HCT116 (cell line): Measurements from ENCODE around the gene ONECUT3. TPM values are rescaled to one million over a fixed set of nuclear protein-coding genes. Genes with fewer than 3 reads are reported as not detected.
A peak's percentile ranks its signal among the peaks of the same experiment; 100 is the strongest.

Experiments used
- ATAC-seq: fragments of 200-7000 bp; cut with Tn5 transposase; 2 replicates; pipeline ENCODE4 v1.9.1; 2020; ENCODE audit warnings: mild to moderate bottlenecking, moderate library complexity
- BruUV-seq: library from RNA; stranded (reverse); fragments of 400-500 nt; replicated peaks from 2 replicates; lab custom pipeline; 2021; lab: Mats Ljungman, UMichigan
- CTCF ChIA-PET: fragments of 300-600 bp; sonication (Branson Sonifier 250); formaldehyde crosslinking; loops from one replicate; lab custom pipeline; 2021; ENCODE audit warnings: antibody characterized with exemption; lab: Charles Lee
- POLR2A ChIA-PET: fragments of 300-600, 350-600 bp; sonication (Branson Sonifier 250); formaldehyde crosslinking; loops from one replicate; lab custom pipeline; 2021; ENCODE audit warnings: antibody characterized with exemption; lab: Charles Lee
- RAD21 ChIA-PET, 2 experiments: fragments of 300-600 bp; sonication (Branson Sonifier 250); formaldehyde crosslinking; loops; one replicate each; lab custom pipeline; 2023; ENCODE audit warnings: low total read pairs in 2 of 2; ENCODE audit not compliant: uncharacterized antibody in 2 of 2, unreplicated experiment in 2 of 2, low non-redundant PET in 1 of 2; lab: Charles Lee
- DNase-seq: peaks from one replicate; pipeline ENCODE4 v3.0.0-alpha.2; 2010; ENCODE audit warnings: low read depth, low spot score
- H2AFZ ChIP-seq: fragments of 200-600 bp; shearing (Covaris generic), sonication (generic); 2 replicates; pipeline ENCODE4 v1.6.1; 2017; ENCODE audit warnings: low read depth, mixed run types, mixed read lengths, antibody characterized with exemption, low read length; ENCODE audit not compliant: poor library complexity, severe bottlenecking
- H3K27ac ChIP-seq: 2 replicates; pipeline ENCODE4 v1.5.1; 2012; ENCODE audit warnings: low read depth, low read length
- H3K27me3 ChIP-seq: fragments of 200-600 bp; sonication (generic); 2 replicates; pipeline ENCODE4 v1.6.1; 2016; ENCODE audit warnings: mixed run types, low read length, mixed read lengths; ENCODE audit not compliant: insufficient read depth
- H3K36me3 ChIP-seq, 2 experiments: fragments of 200-500 bp in 1 of 2; fragments of 200-600 bp in 1 of 2; sonication (Bioruptor generic) in 1 of 2; sonication (generic) in 1 of 2; 2 replicates each; pipeline versions ENCODE4 v1.5.1 to v1.6.1; 2014 to 2016; ENCODE audit warnings: low read length in 2 of 2, inconsistent platforms in 1 of 2, mixed read lengths in 1 of 2, mixed run types in 1 of 2; ENCODE audit not compliant: insufficient read depth in 2 of 2, control insufficient read depth in 1 of 2
- H3K4me1 ChIP-seq, 2 experiments: fragments of 200-600 bp in 1 of 2; sonication (generic) in 1 of 2; 2 replicates each; pipeline versions ENCODE4 v1.5.1 to v1.6.1; 2012 to 2017; ENCODE audit warnings: low read length in 2 of 2, inconsistent platforms in 1 of 2, mild to moderate bottlenecking in 1 of 2, mixed read lengths in 1 of 2, mixed run types in 1 of 2, moderate library complexity in 1 of 2; ENCODE audit not compliant: insufficient read depth in 2 of 2, control insufficient read depth in 1 of 2
- H3K4me2 ChIP-seq: fragments of 200-600 bp; sonication (generic); 2 replicates; pipeline ENCODE4 v1.6.1; 2017; ENCODE audit warnings: mixed run types, low read length, mixed read lengths
- H3K4me3 ChIP-seq, 2 experiments: fragments of 200-600 bp in 1 of 2; sonication (generic) in 1 of 2; replicated peaks in 1 of 2; 2 replicates each; pipeline ENCODE4 v1.5.1; 2011 to 2016; ENCODE audit warnings: low read length in 2 of 2, control low read depth in 1 of 2, low read depth in 1 of 2, mild to moderate bottlenecking in 1 of 2, mixed read lengths in 1 of 2, mixed run types in 1 of 2
- H3K79me2 ChIP-seq: fragments of 200-600 bp; sonication (generic); 2 replicates; pipeline ENCODE4 v1.6.1; 2017; ENCODE audit warnings: mild to moderate bottlenecking, mixed run types, low read length, moderate library complexity, mixed read lengths; ENCODE audit not compliant: insufficient read depth
- H3K9ac ChIP-seq: fragments of 200-600 bp; sonication (generic); 2 replicates; pipeline ENCODE4 v1.6.1; 2016; ENCODE audit warnings: low read length, mixed read lengths
- H3K9me2 ChIP-seq: fragments of 200-600 bp; sonication (generic), shearing (Covaris generic); 2 replicates; pipeline ENCODE4 v1.6.1; 2017; ENCODE audit warnings: mixed run types, mild to moderate bottlenecking, moderate library complexity; ENCODE audit not compliant: insufficient read depth
- H3K9me3 ChIP-seq, 2 experiments: fragments of 200-500 bp in 1 of 2; fragments of 200-600 bp in 1 of 2; sonication (Bioruptor generic) in 1 of 2; sonication (generic) in 1 of 2; 2 replicates each; pipeline ENCODE4 v1.6.1; 2014 to 2017; ENCODE audit warnings: low read length in 2 of 2, mixed read lengths in 2 of 2, inconsistent platforms in 1 of 2, low read depth in 1 of 2, mild to moderate bottlenecking in 1 of 2, mixed run types in 1 of 2, moderate library complexity in 1 of 2; ENCODE audit not compliant: control insufficient read depth in 1 of 2, insufficient read depth in 1 of 2
- H4K20me1 ChIP-seq: fragments of 200-600 bp; sonication (generic), shearing (Covaris generic); 2 replicates; pipeline ENCODE4 v1.6.1; 2017; ENCODE audit warnings: mixed run types, mild to moderate bottlenecking, moderate library complexity; ENCODE audit not compliant: insufficient read depth
- EZH2 ChIP-seq: fragments of 200-600 bp; sonication (generic); IDR thresholded peaks from 2 replicates; pipeline ENCODE4 v1.6.1; 2017; ENCODE audit warnings: antibody characterized with exemption, mixed run types
- EZH2phosphoT487 ChIP-seq: fragments of 200-600 bp; IDR thresholded peaks from 2 replicates; pipeline ENCODE4 v1.6.1; 2018; ENCODE audit warnings: antibody characterized with exemption, borderline replicate concordance
- JUND ChIP-seq: IDR thresholded peaks from 2 replicates; pipeline ENCODE4 v1.6.1; 2012
- POLR2A ChIP-seq: IDR thresholded peaks from 2 replicates; pipeline ENCODE4 v1.7.0; 2011; ENCODE audit warnings: borderline replicate concordance; ENCODE audit not compliant: insufficient read depth, insufficient read length; ENCODE audit errors: extremely low read depth
- YY1 ChIP-seq: IDR thresholded peaks from 2 replicates; pipeline ENCODE4 v1.6.1; 2011; ENCODE audit warnings: low read length, low read depth, moderate library complexity, mild to moderate bottlenecking; ENCODE audit not compliant: insufficient replicate concordance; ENCODE audit errors: extremely low read depth
- ZFX ChIP-seq: fragments of 450-650 bp; IDR thresholded peaks from 2 replicates; pipeline ENCODE4 v1.6.1; 2017
- intact Hi-C: fragments of 100-400 bp; cut with micrococcal nuclease; formaldehyde crosslinking; loops from 2 replicates; pipeline ENCODE4 v1.10.0; 2022
- total RNA-seq: library from RNA; stranded (reverse); gene quantifications from one replicate; pipeline ENCODE4 v1.2.1, GENCODE V29; 2021; ENCODE audit not compliant: unreplicated experiment
- TF ChIP-seq, protein P1 (sequence below), 3 experiments: fragments of 200-600 bp in 1 of 3; sonication (generic) in 1 of 3; IDR thresholded peaks in 2 of 3; conservative IDR thresholded peaks in 1 of 3; 2 replicates each; pipeline ENCODE4 v1.5.1; 2012 to 2017; ENCODE audit warnings: low read depth in 2 of 3, low read length in 2 of 3, antibody characterized with exemption in 1 of 3, borderline replicate concordance in 1 of 3, control low read depth in 1 of 3, mild to moderate bottlenecking in 1 of 3, mixed read lengths in 1 of 3, mixed run types in 1 of 3, moderate library complexity in 1 of 3; ENCODE audit not compliant: insufficient read depth in 1 of 3

Gene ONECUT3
- total RNA-seq, 1 experiment from 2014 or later = 22.1 TPM

DNA sequence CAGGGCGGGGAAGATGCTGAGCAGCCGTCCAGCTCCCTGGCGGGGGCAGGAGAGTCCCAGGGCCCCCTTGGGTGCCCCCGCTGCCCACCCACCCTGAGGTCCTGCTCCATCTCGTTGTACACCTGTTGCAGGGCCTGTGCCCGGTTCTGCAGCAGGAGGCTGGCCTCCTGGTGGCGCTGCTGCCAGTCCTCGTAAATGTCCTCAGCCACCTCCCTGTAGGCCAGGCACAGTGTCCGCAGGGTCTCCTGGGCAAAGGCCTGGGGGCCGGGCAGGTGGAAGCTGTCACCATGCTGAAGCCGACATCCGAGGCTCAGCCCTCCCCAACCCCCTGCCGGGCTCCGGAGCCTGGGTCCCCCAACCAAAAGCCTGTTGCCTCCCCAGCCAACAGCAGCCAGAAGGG lies 38.6 kb downstream of the ONECUT3 start:
- Histone ChIP-seq H3K4me1 (peaks cover 5 to 29% of the 10 kb centered on the region in 2 experiments), H3K27ac (no peak overlapping the region), H3K9ac (no peak overlapping the region), H3K27me3 (no peaks in the 10 kb centered on the region), H2AFZ (no peak overlapping the region), H3K4me3 (no peak overlapping the region), H3K9me2 (no peaks in the 10 kb centered on the region), H3K9me3 (no peaks in the 10 kb centered on the region), H3K4me2 (no peak overlapping the region), H4K20me1 (no peaks in the 10 kb centered on the region), H3K36me3 (no peaks in the 10 kb centered on the region)
- RAD21 ChIA-PET = no interaction called here
- no peak for DNase-seq
- no TSS peak for BruUV-seq
- intact Hi-C loops = no loop called here
- CTCF ChIA-PET = interaction anchor here (0.6 to 2.0 kb wide), 2 partner anchors 119 to 245 kb away, joined by 3 to 8 read pairs; no protein-coding TSS in a partner anchor
- POLR2A ChIA-PET = no interaction called here
- ATAC-seq = no peak
- TF ChIP-seq, protein P1, sequence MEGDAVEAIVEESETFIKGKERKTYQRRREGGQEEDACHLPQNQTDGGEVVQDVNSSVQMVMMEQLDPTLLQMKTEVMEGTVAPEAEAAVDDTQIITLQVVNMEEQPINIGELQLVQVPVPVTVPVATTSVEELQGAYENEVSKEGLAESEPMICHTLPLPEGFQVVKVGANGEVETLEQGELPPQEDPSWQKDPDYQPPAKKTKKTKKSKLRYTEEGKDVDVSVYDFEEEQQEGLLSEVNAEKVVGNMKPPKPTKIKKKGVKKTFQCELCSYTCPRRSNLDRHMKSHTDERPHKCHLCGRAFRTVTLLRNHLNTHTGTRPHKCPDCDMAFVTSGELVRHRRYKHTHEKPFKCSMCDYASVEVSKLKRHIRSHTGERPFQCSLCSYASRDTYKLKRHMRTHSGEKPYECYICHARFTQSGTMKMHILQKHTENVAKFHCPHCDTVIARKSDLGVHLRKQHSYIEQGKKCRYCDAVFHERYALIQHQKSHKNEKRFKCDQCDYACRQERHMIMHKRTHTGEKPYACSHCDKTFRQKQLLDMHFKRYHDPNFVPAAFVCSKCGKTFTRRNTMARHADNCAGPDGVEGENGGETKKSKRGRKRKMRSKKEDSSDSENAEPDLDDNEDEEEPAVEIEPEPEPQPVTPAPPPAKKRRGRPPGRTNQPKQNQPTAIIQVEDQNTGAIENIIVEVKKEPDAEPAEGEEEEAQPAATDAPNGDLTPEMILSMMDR (IDR thresholded peaks at IDR 0.05 in 2 of 3, conservative IDR thresholded peaks at IDR 0.05 in 1 of 3; ENCODE audit: borderline replicate concordance in 1 of 3, insufficient read depth in 1 of 3, low read depth in 2 of 3, low read length in 2 of 3) = 0 out of 6 replicates have a peak, but pooled peaks of 1 of the 3 experiments have one; percentile 11
- TF ChIP-seq ZFX = no peak
- TF ChIP-seq, all 23 proteins: peak for 1
- no peaks in the 10 kb centered on the region for H3K79me2 ChIP-seq

GRCh38 chr19:1794424-1795172 lies 41.3 kb downstream of the ONECUT3 start:
- Histone ChIP-seq H3K4me1 (peaks cover 5 to 29% of the 10 kb centered on the region in 2 experiments), H3K9me3 (no peaks in the 10 kb centered on the region), H4K20me1 (no peaks in the 10 kb centered on the region), H3K9ac (no peak overlapping the region), H3K36me3 (no peaks in the 10 kb centered on the region), H3K4me2 (peak overlapping the region; percentile 36), H3K4me3 (no peak overlapping the region), H3K9me2 (no peaks in the 10 kb centered on the region), H3K79me2 (no peaks in the 10 kb centered on the region), H3K27ac (no peak overlapping the region; the same call in 1 of the 2 replicates), H2AFZ (no peak overlapping the region), H3K27me3 (no peaks in the 10 kb centered on the region)
- intact Hi-C loops = loop anchor here (1.0 to 2.0 kb wide), 2 partner anchors 122 to 248 kb away; no protein-coding TSS in a partner anchor
- ATAC-seq (no peak), DNase-seq (no peak)
- ChIA-PET POLR2A (interaction anchor here (0.7 to 1.4 kb wide), 3 partner anchors 26 to 249 kb away, joined by 3 read pairs; no protein-coding TSS in a partner anchor), RAD21 (interaction anchor here in 1 of 2 experiments (0.6 kb wide), 1 partner anchor 316 kb away, joined by 3 read pairs; no protein-coding TSS in a partner anchor), CTCF (interaction anchor here (1.3 to 3.4 kb wide), 7 partner anchors 17 to 248 kb away, joined by 3 to 29 read pairs (median 3); no protein-coding TSS in a partner anchor)
- no TSS peak for BruUV-seq
- TF ChIP-seq EZH2phosphoT487 (no peak), POLR2A (no peak), EZH2 (no peak), JUND (no peak), YY1 (no peak), ZFX (no peak)
- TF ChIP-seq, protein P1 (IDR thresholded peaks at IDR 0.05 in 2 of 3, conservative IDR thresholded peaks at IDR 0.05 in 1 of 3; ENCODE audit: borderline replicate concordance in 1 of 3, insufficient read depth in 1 of 3, low read depth in 2 of 3, low read length in 2 of 3) = no peak
